Fibroblast of lung (primary cell): ENCODE results near the gene ABLIM2.

Experiments
- EZH2 ChIP-seq: IDR thresholded peaks from 2 replicates; pipeline ENCODE4 v1.5.1; 2012; ENCODE audit warnings: low read length, control low read depth, mild to moderate bottlenecking; ENCODE audit errors: missing control alignments
- TF ChIP-seq, protein P1 (sequence below), 2 donors: IDR thresholded peaks in 1 of 2; conservative IDR thresholded peaks in 1 of 2; 1 replicate in 1 of 2; 2 replicates in 1 of 2; pipeline ENCODE4 v1.5.1; 2011 to 2012; ENCODE audit warnings: low read length in 2 of 2, control low read depth in 1 of 2, inconsistent platforms in 1 of 2, low read depth in 1 of 2, mild to moderate bottlenecking in 1 of 2

DNA sequence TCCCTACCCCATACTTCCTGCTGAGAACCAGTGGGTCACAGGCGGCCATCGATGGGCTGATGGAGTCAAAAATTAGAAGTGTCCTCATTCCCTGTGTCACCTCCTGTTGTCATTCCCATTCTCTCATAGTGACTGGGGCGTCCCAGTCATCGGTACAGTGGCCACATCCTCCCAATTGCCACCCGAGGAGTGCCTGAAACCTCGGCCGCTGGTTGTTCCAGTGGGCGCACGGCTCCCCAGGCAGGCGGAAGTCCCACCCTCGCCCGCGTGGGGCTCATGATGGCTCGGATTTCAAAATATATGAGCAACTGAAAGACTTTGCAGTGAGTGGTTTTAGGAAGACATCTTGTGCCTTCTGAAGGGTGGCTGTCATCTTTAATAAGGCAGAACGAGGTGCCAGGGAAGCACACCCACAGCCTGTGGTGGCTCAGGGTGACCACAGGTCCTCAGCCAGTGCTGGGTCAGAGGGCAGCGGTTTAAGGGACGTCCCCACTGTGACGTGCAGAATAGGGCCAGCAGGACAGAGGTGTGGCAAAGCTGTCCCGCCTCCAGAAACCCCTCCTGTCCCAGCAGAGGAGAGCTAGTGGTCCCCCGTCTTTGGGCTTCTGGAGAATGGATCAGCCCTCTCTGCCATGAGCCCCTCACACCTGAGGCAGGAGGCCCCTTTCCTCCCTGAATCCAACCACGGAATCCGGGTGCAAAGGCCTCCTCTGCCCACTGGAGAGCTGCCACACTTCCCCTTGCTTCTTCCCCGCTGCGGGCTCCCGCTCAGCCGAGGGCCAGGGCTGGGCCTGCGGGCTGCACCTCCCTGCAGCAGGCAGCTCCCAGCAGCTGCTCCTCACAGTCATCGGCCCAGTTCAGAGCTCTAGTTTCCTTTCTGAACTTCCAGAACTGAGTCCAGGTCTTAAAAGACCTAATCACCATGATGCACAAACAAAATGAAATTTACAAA lies 90.4 kb downstream of the ABLIM2 start:
- TF ChIP-seq, protein P1, sequence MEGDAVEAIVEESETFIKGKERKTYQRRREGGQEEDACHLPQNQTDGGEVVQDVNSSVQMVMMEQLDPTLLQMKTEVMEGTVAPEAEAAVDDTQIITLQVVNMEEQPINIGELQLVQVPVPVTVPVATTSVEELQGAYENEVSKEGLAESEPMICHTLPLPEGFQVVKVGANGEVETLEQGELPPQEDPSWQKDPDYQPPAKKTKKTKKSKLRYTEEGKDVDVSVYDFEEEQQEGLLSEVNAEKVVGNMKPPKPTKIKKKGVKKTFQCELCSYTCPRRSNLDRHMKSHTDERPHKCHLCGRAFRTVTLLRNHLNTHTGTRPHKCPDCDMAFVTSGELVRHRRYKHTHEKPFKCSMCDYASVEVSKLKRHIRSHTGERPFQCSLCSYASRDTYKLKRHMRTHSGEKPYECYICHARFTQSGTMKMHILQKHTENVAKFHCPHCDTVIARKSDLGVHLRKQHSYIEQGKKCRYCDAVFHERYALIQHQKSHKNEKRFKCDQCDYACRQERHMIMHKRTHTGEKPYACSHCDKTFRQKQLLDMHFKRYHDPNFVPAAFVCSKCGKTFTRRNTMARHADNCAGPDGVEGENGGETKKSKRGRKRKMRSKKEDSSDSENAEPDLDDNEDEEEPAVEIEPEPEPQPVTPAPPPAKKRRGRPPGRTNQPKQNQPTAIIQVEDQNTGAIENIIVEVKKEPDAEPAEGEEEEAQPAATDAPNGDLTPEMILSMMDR (conservative IDR thresholded peaks at IDR 0.05 in 1 of 2, IDR thresholded peaks at IDR 0.05 in 1 of 2; ENCODE audit: low read depth in 1 of 2, low read length in 2 of 2), result no peak
- no peak for TF ChIP-seq EZH2
